HCT116 (cell line): ENCODE results near the gene ZNF670. TPM values are rescaled to one million over a fixed set of nuclear protein-coding genes. Genes with fewer than 3 reads are reported as not detected.
A peak's percentile ranks its signal among the peaks of the same experiment; 100 is the strongest.

Experiments used
- ATAC-seq: fragments of 200-7000 bp; cut with Tn5 transposase; 2 replicates; pipeline ENCODE4 v1.9.1; 2020; ENCODE audit warnings: mild to moderate bottlenecking, moderate library complexity
- BruUV-seq: library from RNA; stranded (reverse); fragments of 400-500 nt; replicated peaks from 2 replicates; lab custom pipeline; 2021; lab: Mats Ljungman, UMichigan
- CTCF ChIA-PET: fragments of 300-600 bp; sonication (Branson Sonifier 250); formaldehyde crosslinking; loops from one replicate; lab custom pipeline; 2021; ENCODE audit warnings: antibody characterized with exemption; lab: Charles Lee
- POLR2A ChIA-PET: fragments of 300-600, 350-600 bp; sonication (Branson Sonifier 250); formaldehyde crosslinking; loops from one replicate; lab custom pipeline; 2021; ENCODE audit warnings: antibody characterized with exemption; lab: Charles Lee
- RAD21 ChIA-PET, 2 experiments: fragments of 300-600 bp; sonication (Branson Sonifier 250); formaldehyde crosslinking; loops; one replicate each; lab custom pipeline; 2023; ENCODE audit warnings: low total read pairs in 2 of 2; ENCODE audit not compliant: uncharacterized antibody in 2 of 2, unreplicated experiment in 2 of 2, low non-redundant PET in 1 of 2; lab: Charles Lee
- DNase-seq: peaks from one replicate; pipeline ENCODE4 v3.0.0-alpha.2; 2010; ENCODE audit warnings: low read depth, low spot score
- H2AFZ ChIP-seq: fragments of 200-600 bp; shearing (Covaris generic), sonication (generic); 2 replicates; pipeline ENCODE4 v1.6.1; 2017; ENCODE audit warnings: low read depth, mixed run types, mixed read lengths, antibody characterized with exemption, low read length; ENCODE audit not compliant: poor library complexity, severe bottlenecking
- H3K27ac ChIP-seq: 2 replicates; pipeline ENCODE4 v1.5.1; 2012; ENCODE audit warnings: low read depth, low read length
- H3K27me3 ChIP-seq: fragments of 200-600 bp; sonication (generic); 2 replicates; pipeline ENCODE4 v1.6.1; 2016; ENCODE audit warnings: mixed run types, low read length, mixed read lengths; ENCODE audit not compliant: insufficient read depth
- H3K36me3 ChIP-seq, 2 experiments: fragments of 200-500 bp in 1 of 2; fragments of 200-600 bp in 1 of 2; sonication (Bioruptor generic) in 1 of 2; sonication (generic) in 1 of 2; 2 replicates each; pipeline versions ENCODE4 v1.5.1 to v1.6.1; 2014 to 2016; ENCODE audit warnings: low read length in 2 of 2, inconsistent platforms in 1 of 2, mixed read lengths in 1 of 2, mixed run types in 1 of 2; ENCODE audit not compliant: insufficient read depth in 2 of 2, control insufficient read depth in 1 of 2
- H3K4me1 ChIP-seq, 2 experiments: fragments of 200-600 bp in 1 of 2; sonication (generic) in 1 of 2; 2 replicates each; pipeline versions ENCODE4 v1.5.1 to v1.6.1; 2012 to 2017; ENCODE audit warnings: low read length in 2 of 2, inconsistent platforms in 1 of 2, mild to moderate bottlenecking in 1 of 2, mixed read lengths in 1 of 2, mixed run types in 1 of 2, moderate library complexity in 1 of 2; ENCODE audit not compliant: insufficient read depth in 2 of 2, control insufficient read depth in 1 of 2
- H3K4me2 ChIP-seq: fragments of 200-600 bp; sonication (generic); 2 replicates; pipeline ENCODE4 v1.6.1; 2017; ENCODE audit warnings: mixed run types, low read length, mixed read lengths
- H3K4me3 ChIP-seq, 2 experiments: fragments of 200-600 bp in 1 of 2; sonication (generic) in 1 of 2; replicated peaks in 1 of 2; 2 replicates each; pipeline ENCODE4 v1.5.1; 2011 to 2016; ENCODE audit warnings: low read length in 2 of 2, control low read depth in 1 of 2, low read depth in 1 of 2, mild to moderate bottlenecking in 1 of 2, mixed read lengths in 1 of 2, mixed run types in 1 of 2
- H3K79me2 ChIP-seq: fragments of 200-600 bp; sonication (generic); 2 replicates; pipeline ENCODE4 v1.6.1; 2017; ENCODE audit warnings: mild to moderate bottlenecking, mixed run types, low read length, moderate library complexity, mixed read lengths; ENCODE audit not compliant: insufficient read depth
- H3K9ac ChIP-seq: fragments of 200-600 bp; sonication (generic); 2 replicates; pipeline ENCODE4 v1.6.1; 2016; ENCODE audit warnings: low read length, mixed read lengths
- H3K9me2 ChIP-seq: fragments of 200-600 bp; sonication (generic), shearing (Covaris generic); 2 replicates; pipeline ENCODE4 v1.6.1; 2017; ENCODE audit warnings: mixed run types, mild to moderate bottlenecking, moderate library complexity; ENCODE audit not compliant: insufficient read depth
- H3K9me3 ChIP-seq, 2 experiments: fragments of 200-500 bp in 1 of 2; fragments of 200-600 bp in 1 of 2; sonication (Bioruptor generic) in 1 of 2; sonication (generic) in 1 of 2; 2 replicates each; pipeline ENCODE4 v1.6.1; 2014 to 2017; ENCODE audit warnings: low read length in 2 of 2, mixed read lengths in 2 of 2, inconsistent platforms in 1 of 2, low read depth in 1 of 2, mild to moderate bottlenecking in 1 of 2, mixed run types in 1 of 2, moderate library complexity in 1 of 2; ENCODE audit not compliant: control insufficient read depth in 1 of 2, insufficient read depth in 1 of 2
- H4K20me1 ChIP-seq: fragments of 200-600 bp; sonication (generic), shearing (Covaris generic); 2 replicates; pipeline ENCODE4 v1.6.1; 2017; ENCODE audit warnings: mixed run types, mild to moderate bottlenecking, moderate library complexity; ENCODE audit not compliant: insufficient read depth
- ATF3 ChIP-seq: IDR thresholded peaks from 2 replicates; pipeline ENCODE4 v1.6.1; 2012
- CBX3 ChIP-seq: IDR thresholded peaks from 2 replicates; pipeline ENCODE4 v1.6.1; 2012; ENCODE audit warnings: low read depth
- CTCF ChIP-seq, 3 experiments: fragments of 200-600 bp in 1 of 3; sonication (generic) in 1 of 3; IDR thresholded peaks in 2 of 3; conservative IDR thresholded peaks in 1 of 3; 2 replicates each; pipeline ENCODE4 v1.5.1; 2012 to 2017; ENCODE audit warnings: low read depth in 2 of 3, low read length in 2 of 3, antibody characterized with exemption in 1 of 3, borderline replicate concordance in 1 of 3, control low read depth in 1 of 3, mild to moderate bottlenecking in 1 of 3, mixed read lengths in 1 of 3, mixed run types in 1 of 3, moderate library complexity in 1 of 3; ENCODE audit not compliant: insufficient read depth in 1 of 3
- EGR1 ChIP-seq: IDR thresholded peaks from 2 replicates; pipeline ENCODE4 v1.6.1; 2012; ENCODE audit warnings: low read depth
- EZH2 ChIP-seq: fragments of 200-600 bp; sonication (generic); IDR thresholded peaks from 2 replicates; pipeline ENCODE4 v1.6.1; 2017; ENCODE audit warnings: antibody characterized with exemption, mixed run types
- EZH2phosphoT487 ChIP-seq: fragments of 200-600 bp; IDR thresholded peaks from 2 replicates; pipeline ENCODE4 v1.6.1; 2018; ENCODE audit warnings: antibody characterized with exemption, borderline replicate concordance
- FOSL1 ChIP-seq: IDR thresholded peaks from 2 replicates; pipeline ENCODE4 v1.6.1; 2012; ENCODE audit warnings: low read depth
- JUND ChIP-seq: IDR thresholded peaks from 2 replicates; pipeline ENCODE4 v1.6.1; 2012
- POLR2A ChIP-seq: IDR thresholded peaks from 2 replicates; pipeline ENCODE4 v1.7.0; 2011; ENCODE audit warnings: borderline replicate concordance; ENCODE audit not compliant: insufficient read depth, insufficient read length; ENCODE audit errors: extremely low read depth
- POLR2AphosphoS5 ChIP-seq: IDR thresholded peaks from 2 replicates; pipeline ENCODE4 v1.6.1; 2011; ENCODE audit warnings: mild to moderate bottlenecking, low read depth, low read length, moderate library complexity
- RAD21 ChIP-seq: IDR thresholded peaks from 2 replicates; pipeline ENCODE4 v1.6.1; 2012; ENCODE audit warnings: low read depth, mild to moderate bottlenecking
- SP1 ChIP-seq: IDR thresholded peaks from 2 replicates; pipeline ENCODE4 v1.6.1; 2012; ENCODE audit warnings: low read depth
- SRF ChIP-seq: IDR thresholded peaks from 2 replicates; pipeline ENCODE4 v1.6.1; 2012; ENCODE audit warnings: low read depth
- TCF7L2 ChIP-seq: IDR thresholded peaks from 2 replicates; pipeline ENCODE4 v1.7.0; 2011; ENCODE audit warnings: borderline replicate concordance, inconsistent platforms; ENCODE audit not compliant: insufficient read depth, insufficient read length; ENCODE audit errors: extremely low read depth
- YY1 ChIP-seq: IDR thresholded peaks from 2 replicates; pipeline ENCODE4 v1.6.1; 2011; ENCODE audit warnings: low read length, low read depth, moderate library complexity, mild to moderate bottlenecking; ENCODE audit not compliant: insufficient replicate concordance; ENCODE audit errors: extremely low read depth
- ZBTB33 ChIP-seq: IDR thresholded peaks from 2 replicates; pipeline ENCODE4 v1.6.1; 2011; ENCODE audit warnings: mild to moderate bottlenecking, low read length, moderate library complexity; ENCODE audit not compliant: insufficient replicate concordance; ENCODE audit errors: extremely low read depth
- intact Hi-C: fragments of 100-400 bp; cut with micrococcal nuclease; formaldehyde crosslinking; loops from 2 replicates; pipeline ENCODE4 v1.10.0; 2022
- total RNA-seq: library from RNA; stranded (reverse); gene quantifications from one replicate; pipeline ENCODE4 v1.2.1, GENCODE V29; 2021; ENCODE audit not compliant: unreplicated experiment

ZNF670 gene
- total RNA-seq, 1 experiment from 2014 or later: 6.9 TPM

DNA sequence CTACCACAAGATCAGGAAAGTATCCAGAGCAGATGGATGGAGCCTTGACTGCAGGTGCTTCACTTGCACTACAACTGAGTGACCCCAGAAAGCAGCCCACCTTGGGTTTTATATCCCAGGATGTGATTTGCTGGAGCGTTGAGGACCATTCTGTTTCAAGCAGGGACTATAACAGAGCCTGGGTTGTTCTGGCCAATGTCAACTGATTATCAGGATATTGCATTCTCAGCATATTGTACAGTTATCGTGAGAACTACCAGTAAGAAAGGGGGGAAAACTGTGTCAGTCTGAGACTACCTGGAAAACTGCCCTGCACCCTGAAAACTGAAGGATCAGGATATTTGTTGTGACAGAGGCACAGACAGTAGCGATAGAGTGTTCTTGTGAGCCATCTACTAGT lies 17.5 kb upstream of the ZNF670 start:
- no peak for TF ChIP-seq ATF3
- TF ChIP-seq EZH2phosphoT487: no peak
- no peak for TF ChIP-seq EZH2
- no peak for TF ChIP-seq FOSL1
- no peak for TF ChIP-seq YY1
- TF ChIP-seq POLR2AphosphoS5: no peak
- no peak for TF ChIP-seq SP1
- TF ChIP-seq SRF: no peak
- no peak for TF ChIP-seq POLR2A
- TF ChIP-seq TCF7L2: no peak
- no peak for TF ChIP-seq EGR1
- TF ChIP-seq, all 23 proteins: peak for 0
- Histone ChIP-seq H3K9ac (no peak overlapping the region), H3K4me1 (no peaks in the 10 kb centered on the region), H3K4me3 (no peak overlapping the region), H4K20me1 (no peaks in the 10 kb centered on the region), H3K27me3 (no peaks in the 10 kb centered on the region), H3K79me2 (no peaks in the 10 kb centered on the region), H3K9me3 (peaks cover 9 to 10% of the 10 kb centered on the region in 2 experiments; a peak in 2 of 4 replicates), H2AFZ (no peak overlapping the region), H3K36me3 (peaks cover 8 to 17% of the 10 kb centered on the region in 2 experiments), H3K9me2 (no peaks in the 10 kb centered on the region), H3K27ac (no peak overlapping the region), H3K4me2 (no peak overlapping the region)
- intact Hi-C loops: no loop called here
- DNase-seq: no peak
- no TSS peak for BruUV-seq
- no peak for ATAC-seq
- RAD21 ChIA-PET: no interaction called here
- CTCF ChIA-PET: no interaction called here
- POLR2A ChIA-PET: no interaction called here

DNA sequence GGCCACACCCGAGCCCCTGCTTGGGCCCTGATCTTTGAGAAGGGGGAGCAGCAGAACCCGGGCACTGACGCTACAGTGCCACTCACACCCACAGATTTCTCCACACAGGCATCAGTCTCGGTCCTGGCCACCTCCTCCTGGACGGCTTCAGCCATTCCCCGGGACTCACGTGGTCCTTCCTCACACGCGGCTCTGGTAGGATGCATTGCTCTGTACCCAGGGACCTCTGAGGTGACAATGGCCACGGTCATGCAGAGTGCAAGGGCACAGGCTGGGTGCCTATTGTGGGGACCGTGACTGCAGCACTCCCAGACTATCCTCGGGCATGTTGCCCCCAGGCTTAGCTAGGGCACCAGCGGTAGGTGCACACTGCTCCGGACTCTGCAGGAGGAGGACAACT lies 11.8 kb upstream of the ZNF670 start:
- H2AFZ ChIP-seq: no peak overlapping the region
- no peak for TF ChIP-seq JUND
- no peak for TF ChIP-seq SP1
- no peak for TF ChIP-seq ZBTB33
- TF ChIP-seq CBX3: no peak
- no peak for TF ChIP-seq RAD21
- TF ChIP-seq EZH2: no peak
- no peak for TF ChIP-seq POLR2AphosphoS5
- no peak for TF ChIP-seq EZH2phosphoT487
- no peak for TF ChIP-seq EGR1
- no peak for TF ChIP-seq CTCF (IDR thresholded peaks at IDR 0.05 in 2 of 3, conservative IDR thresholded peaks at IDR 0.05 in 1 of 3; ENCODE audit: borderline replicate concordance in 1 of 3, insufficient read depth in 1 of 3, low read depth in 2 of 3, low read length in 2 of 3)
- no peak overlapping the region for H3K27ac ChIP-seq
- ATAC-seq (peak; percentile 16; the same call in 1 of the 2 replicates), DNase-seq (no peak)
- POLR2A ChIA-PET: no interaction called here
- CTCF ChIA-PET: no interaction called here
- H3K9me3 ChIP-seq: no peaks in the 10 kb centered on the region
- H3K4me3 ChIP-seq: no peak overlapping the region
- intact Hi-C loops: no loop called here
- H3K36me3 ChIP-seq: no peaks in the 10 kb centered on the region
- no peaks in the 10 kb centered on the region for H3K9me2 ChIP-seq
- no peaks in the 10 kb centered on the region for H4K20me1 ChIP-seq
- no TSS peak for BruUV-seq
- H3K27me3 ChIP-seq: no peaks in the 10 kb centered on the region
- no peaks in the 10 kb centered on the region for H3K4me1 ChIP-seq
- no peaks in the 10 kb centered on the region for H3K79me2 ChIP-seq
- no peak overlapping the region for H3K9ac ChIP-seq
- RAD21 ChIA-PET: no interaction called here
- no peak overlapping the region for H3K4me2 ChIP-seq
